ENCODE results near the gene NF1. TPM values are rescaled to one million over a fixed set of nuclear protein-coding genes. Genes with fewer than 3 reads are reported as not detected.

The NF1 gene
- total RNA-seq, 1 experiment from 2014 or later: 62.4 TPM

GRCh38 chr17:31074772-31075555 lies 19.8 kb upstream of the NF1 start:
- no peaks in the 10 kb centered on the region for H3K27me3 Mint-ChIP-seq (ENCODE audit: insufficient read depth, unreplicated experiment)
- no peak for TF ChIP-seq CTCF (IDR thresholded peaks at IDR 0.05; ENCODE audit: insufficient read depth in 1 of 2, low read depth in 1 of 2, low read length in 1 of 2, severe bottlenecking in 1 of 2, unreplicated experiment in 1 of 2)
- peak overlapping the region; percentile 42 for H3K27ac Mint-ChIP-seq (ENCODE audit: unreplicated experiment)
- intact Hi-C loops (cut with micrococcal nuclease; ENCODE audit: unreplicated experiment): no loop called here
- peak in 1 of 2 experiments; percentile 62 for DNase-seq
- H3K4me3 ChIP-seq (ENCODE audit: low read depth, low read length): no peak overlapping the region
- no peaks in the 10 kb centered on the region for H3K36me3 Mint-ChIP-seq (ENCODE audit: insufficient read depth, unreplicated experiment)
- peaks cover 22% of the 10 kb centered on the region for H3K4me1 ChIP-seq
- H3K4me3 Mint-ChIP-seq (ENCODE audit: unreplicated experiment): no peak overlapping the region
- BruUV-seq (replicated peaks): no TSS peak
- H3K27me3 ChIP-seq (replicated peaks; ENCODE audit: control insufficient read depth, insufficient read depth, low read length): no peaks in the 10 kb centered on the region
- no peaks in the 10 kb centered on the region for H3K9me3 Mint-ChIP-seq (ENCODE audit: unreplicated experiment)
- H3K36me3 ChIP-seq (ENCODE audit: control insufficient read depth, insufficient read depth, low read length): no peaks in the 10 kb centered on the region
- H3K4me1 Mint-ChIP-seq (ENCODE audit: low read depth, unreplicated experiment): peaks cover 20% of the 10 kb centered on the region
- ChIA-PET POLR2A (no interaction called here), CTCF (no interaction called here)
- no peaks in the 10 kb centered on the region for H3K9me3 ChIP-seq

GRCh38 chr17:31078290-31078689 lies 16.5 kb upstream of the NF1 start:
- Mint-ChIP-seq H3K36me3 (ENCODE audit: insufficient read depth, unreplicated experiment) (no peaks in the 10 kb centered on the region), H3K4me3 (ENCODE audit: unreplicated experiment) (no peak overlapping the region), H3K27me3 (ENCODE audit: insufficient read depth, unreplicated experiment) (no peaks in the 10 kb centered on the region), H3K27ac (ENCODE audit: unreplicated experiment) (no peak overlapping the region), H3K9me3 (ENCODE audit: unreplicated experiment) (no peaks in the 10 kb centered on the region), H3K4me1 (ENCODE audit: low read depth, unreplicated experiment) (peaks cover 7% of the 10 kb centered on the region)
- TF ChIP-seq CTCF (IDR thresholded peaks at IDR 0.05; ENCODE audit: insufficient read depth in 1 of 2, low read depth in 1 of 2, low read length in 1 of 2, severe bottlenecking in 1 of 2, unreplicated experiment in 1 of 2): no peak
- no peak for DNase-seq
- H3K4me3 ChIP-seq (ENCODE audit: low read depth, low read length): no peak overlapping the region
- ChIA-PET CTCF (no interaction called here), POLR2A (no interaction called here)
- BruUV-seq (replicated peaks): no TSS peak
- H3K27me3 ChIP-seq (replicated peaks; ENCODE audit: control insufficient read depth, insufficient read depth, low read length): no peaks in the 10 kb centered on the region
- intact Hi-C loops (cut with micrococcal nuclease; ENCODE audit: unreplicated experiment): no loop called here
- no peaks in the 10 kb centered on the region for H3K36me3 ChIP-seq (ENCODE audit: control insufficient read depth, insufficient read depth, low read length)
- no peaks in the 10 kb centered on the region for H3K9me3 ChIP-seq
- H3K4me1 ChIP-seq: peaks cover 6% of the 10 kb centered on the region

DNA sequence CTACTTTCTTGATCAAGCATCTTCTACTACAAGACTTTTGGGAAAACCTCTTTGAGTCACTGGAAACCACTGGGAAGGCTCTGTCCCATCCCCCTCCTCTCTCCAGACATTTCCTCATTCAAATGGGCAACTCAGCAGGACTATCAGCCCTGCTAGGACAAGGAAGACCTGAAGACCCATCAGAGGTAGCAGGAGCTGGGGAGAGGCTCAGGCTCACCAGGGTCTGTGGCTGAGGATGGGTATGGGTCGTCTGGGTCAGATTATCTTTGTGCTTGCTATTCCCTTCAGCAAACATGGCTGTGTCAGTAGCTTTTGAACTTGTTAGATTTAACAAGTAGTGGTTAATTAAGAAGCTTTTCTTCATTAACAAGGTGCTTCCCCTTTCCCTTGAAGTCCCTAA lies 15.0 kb upstream of the NF1 start:
- Mint-ChIP-seq H3K4me3 (ENCODE audit: unreplicated experiment) (no peak overlapping the region), H3K36me3 (ENCODE audit: insufficient read depth, unreplicated experiment) (no peaks in the 10 kb centered on the region), H3K27me3 (ENCODE audit: insufficient read depth, unreplicated experiment) (no peaks in the 10 kb centered on the region), H3K4me1 (ENCODE audit: low read depth, unreplicated experiment) (peaks cover 4% of the 10 kb centered on the region), H3K27ac (ENCODE audit: unreplicated experiment) (no peak overlapping the region), H3K9me3 (ENCODE audit: unreplicated experiment) (no peaks in the 10 kb centered on the region)
- Histone ChIP-seq H3K4me1 (no peaks in the 10 kb centered on the region), H3K4me3 (ENCODE audit: low read depth, low read length) (no peak overlapping the region), H3K27me3 (replicated peaks; ENCODE audit: control insufficient read depth, insufficient read depth, low read length) (no peaks in the 10 kb centered on the region), H3K9me3 (no peaks in the 10 kb centered on the region), H3K36me3 (ENCODE audit: control insufficient read depth, insufficient read depth, low read length) (no peaks in the 10 kb centered on the region)
- TF ChIP-seq CTCF (IDR thresholded peaks at IDR 0.05; ENCODE audit: insufficient read depth in 1 of 2, low read depth in 1 of 2, low read length in 1 of 2, severe bottlenecking in 1 of 2, unreplicated experiment in 1 of 2): no peak
- intact Hi-C loops (cut with micrococcal nuclease; ENCODE audit: unreplicated experiment): no loop called here
- BruUV-seq (replicated peaks): no TSS peak
- ChIA-PET CTCF (no interaction called here), POLR2A (no interaction called here)
- no peak for DNase-seq

All from Caco-2 (cell line).